Hepatocyte (in vitro differentiated cells): Measurements from ENCODE around the gene UBQLNL.

Experiments
- EZH2 ChIP-seq: fragments of 200-600 bp; sonication (generic); IDR thresholded peaks from 2 replicates; pipeline ENCODE4 v1.6.1; 2016; ENCODE audit warnings: antibody characterized with exemption, mild to moderate bottlenecking, borderline replicate concordance
- EZH2phosphoT487 ChIP-seq: fragments of 200-600 bp; sonication (generic); IDR thresholded peaks from one replicate; pipeline ENCODE4 v1.6.1; 2018; ENCODE audit warnings: antibody characterized with exemption, mild to moderate bottlenecking, low read depth, moderate library complexity; ENCODE audit not compliant: unreplicated experiment, severe bottlenecking
- TF ChIP-seq, protein P1 (sequence below): fragments of 200-600 bp; sonication (generic); IDR thresholded peaks from 2 replicates; pipeline ENCODE4 v1.5.1; 2016; ENCODE audit warnings: antibody characterized with exemption, mild to moderate bottlenecking; ENCODE audit not compliant: poor library complexity

DNA sequence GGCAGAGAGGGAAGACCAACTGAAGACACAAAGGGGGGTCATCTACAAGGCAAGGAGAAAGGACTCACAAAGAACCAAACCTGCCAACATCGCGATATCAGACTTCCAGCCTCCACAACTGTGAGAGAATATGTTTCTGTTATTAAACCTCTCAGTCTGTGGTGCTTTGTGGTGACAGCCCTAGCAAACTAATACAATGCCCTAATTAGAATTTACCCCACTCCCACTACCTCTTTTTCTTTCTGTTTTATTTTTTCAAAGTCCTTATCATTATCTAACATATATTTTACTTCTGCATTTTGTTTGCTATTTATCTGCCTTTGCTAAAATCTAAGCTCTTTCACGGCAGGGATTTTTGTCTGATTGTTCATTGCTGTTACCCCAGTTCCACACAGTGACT, 30.5 kb downstream of the UBQLNL start:
- TF ChIP-seq, protein P1, sequence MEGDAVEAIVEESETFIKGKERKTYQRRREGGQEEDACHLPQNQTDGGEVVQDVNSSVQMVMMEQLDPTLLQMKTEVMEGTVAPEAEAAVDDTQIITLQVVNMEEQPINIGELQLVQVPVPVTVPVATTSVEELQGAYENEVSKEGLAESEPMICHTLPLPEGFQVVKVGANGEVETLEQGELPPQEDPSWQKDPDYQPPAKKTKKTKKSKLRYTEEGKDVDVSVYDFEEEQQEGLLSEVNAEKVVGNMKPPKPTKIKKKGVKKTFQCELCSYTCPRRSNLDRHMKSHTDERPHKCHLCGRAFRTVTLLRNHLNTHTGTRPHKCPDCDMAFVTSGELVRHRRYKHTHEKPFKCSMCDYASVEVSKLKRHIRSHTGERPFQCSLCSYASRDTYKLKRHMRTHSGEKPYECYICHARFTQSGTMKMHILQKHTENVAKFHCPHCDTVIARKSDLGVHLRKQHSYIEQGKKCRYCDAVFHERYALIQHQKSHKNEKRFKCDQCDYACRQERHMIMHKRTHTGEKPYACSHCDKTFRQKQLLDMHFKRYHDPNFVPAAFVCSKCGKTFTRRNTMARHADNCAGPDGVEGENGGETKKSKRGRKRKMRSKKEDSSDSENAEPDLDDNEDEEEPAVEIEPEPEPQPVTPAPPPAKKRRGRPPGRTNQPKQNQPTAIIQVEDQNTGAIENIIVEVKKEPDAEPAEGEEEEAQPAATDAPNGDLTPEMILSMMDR = no peak
- no peak for TF ChIP-seq EZH2phosphoT487
- no peak for TF ChIP-seq EZH2
